Left kidney (tissue), 2 donors: ENCODE results near the gene GLRA3. TPM values are rescaled to one million over a fixed set of nuclear protein-coding genes. Genes with fewer than 3 reads are reported as not detected.

Source experiments
- DNase-seq: peaks from one replicate; pipeline ENCODE4 v3.0.0-alpha.2; 2013
- polyA plus RNA-seq: library from polyadenylated mRNA; unstranded; fragments of 120-200 nt; gene quantifications from one replicate; pipeline ENCODE4 v1.2.1, GENCODE V29; 2013; ENCODE audit not compliant: insufficient read length

The GLRA3 gene
- polyA plus RNA-seq, 1 donor, result not detected

DNA sequence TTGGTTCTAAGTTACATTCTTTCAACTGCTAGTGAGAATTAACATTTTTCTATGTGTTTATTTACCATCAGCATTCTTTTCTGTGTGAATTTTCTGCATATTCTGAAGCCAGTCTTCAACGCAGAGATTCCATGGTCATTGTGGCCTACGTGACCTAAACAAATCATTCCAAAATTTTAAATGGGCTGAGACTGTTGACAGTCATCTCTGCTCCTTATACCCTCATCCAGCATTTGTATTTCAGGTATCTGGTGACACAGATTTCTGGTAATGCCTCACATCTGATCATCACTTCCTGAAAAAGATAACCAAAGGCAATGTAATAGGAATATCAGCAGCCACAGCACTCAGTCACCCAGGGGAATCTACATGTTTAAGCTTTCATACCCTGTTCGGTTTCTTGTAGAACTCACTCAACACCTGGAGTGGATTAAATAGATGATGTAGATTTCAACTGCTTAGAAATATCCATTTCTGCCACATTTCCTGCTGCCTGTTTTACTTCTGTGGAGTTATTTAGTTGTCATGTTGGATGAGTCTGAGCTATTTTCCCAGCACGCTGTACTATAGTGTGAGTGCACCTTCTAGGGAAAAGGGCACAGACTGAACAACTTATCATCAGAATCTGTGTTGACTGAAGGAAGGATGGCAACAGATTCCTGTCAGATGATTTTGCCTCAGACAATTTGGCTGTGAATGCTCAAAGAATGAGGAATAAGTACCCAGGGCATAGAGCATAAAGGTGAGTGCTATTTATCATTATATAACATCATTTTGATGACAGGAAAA lies 233.7 kb downstream of the GLRA3 start:
- DNase-seq, result no peak

DNA sequence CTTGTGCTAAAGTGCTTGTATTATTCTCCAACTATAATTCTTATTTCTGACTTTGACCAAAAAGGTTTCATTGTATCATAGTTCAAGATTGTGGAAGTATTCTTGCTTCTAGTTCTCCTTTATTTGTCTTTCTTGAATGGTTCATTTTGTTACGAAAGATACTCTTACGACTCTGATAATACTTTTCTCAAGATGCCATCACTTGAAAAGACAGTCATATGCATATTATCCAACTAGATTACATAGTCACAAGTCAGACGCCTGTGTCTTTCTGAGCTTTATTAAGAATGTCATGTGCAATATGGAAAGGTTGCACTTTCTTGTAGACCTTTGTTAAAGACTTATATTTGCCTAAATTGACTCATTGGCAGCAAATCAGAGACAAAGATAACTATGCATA lies 235.3 kb downstream of the GLRA3 start:
- DNase-seq, result no peak

DNA sequence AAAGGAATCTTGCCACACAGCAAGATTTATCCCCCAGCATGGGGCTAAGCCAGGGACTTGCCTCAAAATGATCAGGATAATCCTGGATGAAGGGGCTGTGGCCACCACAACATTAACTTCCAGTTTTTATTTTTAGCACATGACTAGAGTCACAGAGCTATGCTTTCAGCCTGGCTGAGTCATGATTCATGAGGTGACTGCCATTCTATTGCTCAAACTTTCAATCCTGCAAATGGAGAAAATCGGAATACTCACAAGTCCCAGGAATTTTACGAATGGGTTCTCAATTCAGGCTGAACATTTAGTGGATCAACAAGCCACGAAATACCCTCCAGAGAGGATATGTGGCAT lies 236.1 kb downstream of the GLRA3 start:
- DNase-seq, result no peak

DNA sequence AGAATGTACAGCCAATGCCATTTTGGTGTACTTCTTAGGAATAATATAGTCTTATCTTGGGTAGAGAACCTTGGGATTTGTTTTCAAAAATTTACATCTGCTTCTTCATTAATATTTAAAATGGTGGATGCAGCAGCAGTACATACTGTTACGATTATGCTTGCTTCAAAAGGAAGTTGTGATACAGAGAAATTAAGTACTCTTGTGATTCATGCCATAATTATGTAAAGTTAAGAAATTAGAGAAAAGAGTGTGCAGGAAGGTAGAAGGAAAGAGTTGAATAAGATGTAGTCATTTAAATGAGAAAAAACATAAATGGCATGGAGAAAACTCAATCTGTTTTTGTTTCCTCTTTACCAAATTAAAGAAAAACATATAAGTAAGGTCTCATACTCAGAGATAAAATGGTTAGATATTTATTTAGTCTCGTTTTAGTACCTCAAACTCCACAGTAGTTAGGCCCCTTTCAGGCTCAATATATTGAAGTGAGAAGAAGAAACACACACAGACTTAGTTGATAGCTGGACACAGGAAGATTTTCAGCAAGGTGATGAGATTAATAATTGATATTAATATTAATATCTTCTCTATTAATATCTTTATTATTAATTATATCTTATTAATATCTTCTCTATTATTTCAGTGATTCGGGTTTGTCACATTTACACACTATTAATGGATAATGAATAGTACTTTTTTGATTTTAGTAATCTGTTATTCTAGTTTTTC lies 236.6 kb downstream of the GLRA3 start:
- no peak for DNase-seq

DNA sequence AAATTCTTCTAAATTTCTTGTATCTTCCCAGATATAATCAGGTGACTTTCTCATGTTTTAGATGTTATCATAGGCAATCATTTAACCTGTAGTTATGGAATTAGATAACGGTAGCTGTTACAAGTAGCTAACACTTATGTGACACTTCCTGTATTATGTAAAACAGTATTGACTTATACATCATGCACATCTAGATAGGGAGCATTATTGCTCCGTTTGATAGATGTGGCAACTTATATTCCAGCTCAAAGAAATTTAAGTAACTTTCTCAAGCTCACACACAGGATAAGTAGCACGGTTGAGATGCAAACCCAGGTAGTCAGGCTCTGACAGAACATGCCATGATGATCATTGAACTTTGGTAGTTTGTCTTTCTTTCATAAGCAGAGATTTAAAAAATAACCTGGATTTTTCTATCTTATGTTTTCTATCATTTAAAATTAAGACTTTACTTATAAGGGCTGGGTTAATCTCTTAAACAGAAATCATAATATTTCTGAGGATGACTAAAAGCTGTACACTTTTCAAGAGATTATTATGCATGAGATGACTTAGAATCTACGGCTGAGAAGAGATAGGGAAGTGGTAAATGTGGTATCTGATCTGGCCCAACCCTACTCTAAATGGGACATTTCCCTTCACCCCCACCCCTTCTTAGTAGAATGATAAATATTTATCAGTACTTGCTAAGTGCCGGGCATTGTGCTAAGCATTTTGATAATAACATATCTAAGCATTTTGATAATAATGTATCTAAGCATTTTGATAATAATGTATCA lies 237.6 kb downstream of the GLRA3 start:
- DNase-seq, result no peak

DNA sequence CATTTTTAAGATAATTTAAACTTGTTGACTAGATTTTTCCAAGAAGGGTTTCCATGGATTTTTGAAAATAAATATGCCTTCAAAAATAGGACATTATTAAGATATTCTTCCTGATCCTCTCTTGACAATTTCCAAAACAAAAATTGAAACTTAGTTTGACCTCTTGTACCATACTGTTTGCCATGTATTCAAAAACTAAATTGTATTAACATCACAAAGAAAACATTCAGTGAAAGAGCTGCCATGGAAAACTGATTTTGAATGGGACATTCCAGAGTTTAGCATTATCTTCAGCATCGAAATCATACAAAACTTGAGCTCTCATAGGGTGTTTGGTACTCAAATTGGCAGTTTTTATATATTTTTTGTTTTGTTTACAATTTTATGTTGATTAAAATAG lies 238.7 kb downstream of the GLRA3 start:
- no peak for DNase-seq

Other genes starting within 250 kb of the GLRA3 start
- 0.07 TPM for gene ADAM29, start 89.1 kb upstream of the GLRA3 start, polyA plus RNA-seq